ENCODE data around the gene CFAP221.
"Not testable (repeated sequence)": the region's sequence is repeated elsewhere in the genome, so short reads cannot be mapped to it uniquely, and the experiment has no call there.

The CFAP221 gene

DNA sequence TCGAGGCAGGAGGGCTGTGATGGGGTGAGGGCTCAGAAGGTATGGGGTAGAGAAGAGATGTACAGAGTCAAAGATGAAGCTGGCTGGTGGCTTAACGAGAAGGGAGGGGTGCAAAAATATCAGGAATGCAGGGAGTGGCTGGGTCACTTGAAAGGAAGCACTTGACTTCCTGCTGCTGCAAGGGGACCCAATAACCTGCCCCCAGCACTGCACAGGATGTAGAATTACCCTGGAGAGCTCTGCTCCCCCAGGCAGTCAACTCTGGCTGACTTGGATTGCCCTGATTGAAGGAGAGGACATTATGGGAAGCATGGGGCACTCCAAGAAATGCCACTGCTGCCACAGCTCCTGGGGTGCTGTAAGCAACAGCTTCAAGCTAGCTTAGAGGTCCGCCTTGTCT, 41.8 kb downstream of the CFAP221 start:
- DNase-seq (ENCODE audit: low spot score), result no peak

DNA sequence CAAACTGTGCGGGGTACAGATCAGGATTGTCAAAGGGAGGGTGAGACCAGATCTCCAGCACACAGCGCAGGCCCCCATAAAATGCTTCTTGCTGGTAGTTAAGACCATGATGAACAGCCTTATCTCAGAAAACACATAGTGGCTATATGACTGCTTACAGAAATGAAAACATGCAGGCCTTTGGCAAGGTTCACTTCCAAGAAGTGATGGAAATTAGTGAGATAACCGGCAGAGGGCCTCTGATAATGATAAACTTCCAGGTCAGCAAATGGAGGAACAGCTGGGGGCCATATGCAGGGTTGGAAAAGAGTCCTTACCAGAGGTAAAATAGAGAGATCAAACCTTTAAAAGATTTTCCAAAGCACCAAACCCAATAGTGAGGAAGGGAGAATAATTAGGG, 46.6 kb downstream of the CFAP221 start:
- DNase-seq (ENCODE audit: low spot score), result no peak

DNA sequence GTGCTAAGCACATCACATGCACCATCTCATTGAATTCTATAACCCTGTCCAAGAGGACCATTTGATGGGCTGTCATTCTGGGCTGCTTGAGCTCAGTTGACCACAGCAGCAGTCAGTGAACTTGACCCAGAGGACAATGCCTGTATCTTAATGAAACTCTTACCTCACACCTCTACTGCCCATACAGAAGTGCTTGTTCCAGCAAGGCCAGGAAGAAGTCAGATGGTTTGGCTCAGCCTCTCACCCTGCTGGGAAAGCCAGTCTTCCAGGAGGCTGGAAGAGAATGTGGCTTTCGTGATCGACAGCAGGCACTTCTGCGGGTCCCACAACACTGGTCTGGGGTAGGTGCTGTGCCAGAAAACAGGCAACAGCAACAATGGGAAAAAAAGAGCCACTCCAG, 47.3 kb downstream of the CFAP221 start:
- DNase-seq (ENCODE audit: low spot score), result no peak

DNA sequence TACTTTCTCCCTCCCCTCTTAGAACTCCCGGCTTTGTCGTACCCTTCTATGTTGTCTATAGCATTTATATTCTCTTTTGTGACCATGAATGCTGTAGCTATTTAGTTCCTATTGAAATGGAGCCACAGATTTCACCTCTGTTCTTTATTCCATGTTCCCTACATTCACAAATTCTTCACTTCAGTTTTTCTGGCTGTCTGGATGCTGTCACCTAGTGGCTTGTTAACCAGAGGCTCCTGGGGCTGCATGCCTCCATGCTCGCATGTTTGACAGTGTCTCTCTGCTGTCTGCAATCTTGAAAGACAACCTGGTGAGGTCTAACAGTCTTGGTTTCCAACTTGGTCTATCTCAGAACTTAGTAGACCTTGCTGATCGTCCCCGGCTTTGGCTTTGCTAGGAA, 48.2 kb downstream of the CFAP221 start:
- no peak for DNase-seq (ENCODE audit: low spot score)

DNA sequence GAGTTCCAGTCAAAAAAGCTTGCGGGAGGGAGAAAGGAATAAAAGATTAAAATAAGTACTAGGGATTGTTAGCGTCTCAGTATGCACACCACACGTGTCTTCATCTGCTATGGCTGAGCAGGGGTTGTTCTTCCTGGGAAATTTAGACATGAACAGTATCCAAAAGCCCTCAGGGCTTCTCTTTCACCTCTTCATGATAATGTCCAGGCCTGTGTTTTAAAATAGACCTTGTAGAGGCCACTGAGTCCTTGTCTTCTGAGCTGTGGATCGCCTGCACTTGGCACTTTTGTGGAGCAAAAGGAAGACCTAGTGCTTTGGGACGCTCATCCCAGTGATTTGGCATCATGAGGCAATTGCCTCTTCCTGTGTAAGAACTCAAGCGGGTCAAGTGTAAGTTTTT, 52.4 kb downstream of the CFAP221 start:
- DNase-seq (ENCODE audit: low spot score), result no peak

DNA sequence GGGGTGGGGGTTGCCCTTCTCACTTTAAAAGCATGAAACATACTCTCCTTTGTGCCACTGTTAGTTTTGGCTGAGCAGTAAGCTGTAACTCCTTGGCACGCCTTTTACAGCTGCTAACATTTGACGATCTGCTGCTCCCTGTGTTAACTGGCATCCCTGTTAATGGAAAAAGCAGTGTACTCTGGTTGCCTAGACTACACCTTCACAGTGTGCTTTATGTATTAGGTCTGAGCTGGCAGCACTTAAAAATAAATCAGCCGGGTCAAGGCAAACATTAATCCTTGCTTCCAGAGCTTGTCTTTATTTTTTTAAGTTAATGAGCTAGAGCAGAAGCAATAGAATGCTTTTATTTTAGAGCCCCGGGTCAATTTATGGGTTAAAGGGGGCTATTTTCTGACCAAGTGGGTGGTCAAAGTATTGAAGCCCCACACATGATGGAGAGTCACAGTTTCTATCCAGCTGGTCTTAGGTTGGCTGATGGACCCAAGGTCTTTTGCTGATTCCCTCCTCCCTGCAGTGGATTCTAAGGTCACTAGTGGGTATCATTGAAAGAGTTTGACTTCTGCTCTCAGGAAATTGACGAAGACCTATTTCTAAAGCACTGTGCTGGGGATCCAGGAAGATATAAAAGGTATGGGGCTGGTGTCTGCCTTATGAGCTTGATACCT, 54.5 kb downstream of the CFAP221 start:
- no peak for DNase-seq (ENCODE audit: low spot score)

DNA sequence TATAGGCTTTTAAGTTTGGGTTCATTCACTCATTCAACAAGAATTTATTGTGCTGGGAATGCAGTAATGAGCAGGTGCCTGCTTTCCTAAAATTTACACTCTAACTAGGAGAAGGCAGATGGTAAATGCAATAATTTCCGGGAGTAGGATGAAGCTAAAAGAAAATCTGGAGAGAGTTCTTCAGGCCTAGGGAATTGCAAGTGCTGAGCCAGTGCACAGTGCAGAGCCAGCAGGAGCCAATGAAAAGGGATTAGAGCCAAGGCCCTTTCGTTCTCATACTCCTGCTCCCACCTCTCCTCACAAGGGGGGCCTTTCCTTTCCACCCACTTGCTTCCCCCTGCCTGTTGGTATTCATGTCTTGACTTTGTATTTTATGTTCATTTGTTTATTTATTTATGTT, 55.1 kb downstream of the CFAP221 start:
- no peak for DNase-seq (ENCODE audit: low spot score)

DNA sequence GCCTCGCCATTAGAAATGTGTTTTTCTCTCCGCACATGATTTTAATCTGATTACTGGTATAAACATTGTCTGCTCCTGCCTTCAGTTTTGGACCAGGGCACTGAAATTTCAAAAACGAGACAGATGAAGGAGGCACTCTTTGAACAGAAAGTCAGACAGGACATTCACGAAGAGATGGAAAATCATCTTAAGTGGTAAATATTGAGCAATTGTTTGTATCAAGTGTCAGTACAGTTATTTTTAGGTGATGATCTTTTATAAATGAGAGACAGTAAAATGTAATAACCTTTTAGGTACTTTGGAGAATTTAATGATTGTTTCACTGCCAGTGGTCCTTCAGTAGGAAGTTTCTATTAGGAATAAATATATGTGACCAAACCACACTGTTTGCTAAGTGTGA, 60.8 kb downstream of the CFAP221 start:
- DNase-seq (ENCODE audit: low spot score), result no peak

DNA sequence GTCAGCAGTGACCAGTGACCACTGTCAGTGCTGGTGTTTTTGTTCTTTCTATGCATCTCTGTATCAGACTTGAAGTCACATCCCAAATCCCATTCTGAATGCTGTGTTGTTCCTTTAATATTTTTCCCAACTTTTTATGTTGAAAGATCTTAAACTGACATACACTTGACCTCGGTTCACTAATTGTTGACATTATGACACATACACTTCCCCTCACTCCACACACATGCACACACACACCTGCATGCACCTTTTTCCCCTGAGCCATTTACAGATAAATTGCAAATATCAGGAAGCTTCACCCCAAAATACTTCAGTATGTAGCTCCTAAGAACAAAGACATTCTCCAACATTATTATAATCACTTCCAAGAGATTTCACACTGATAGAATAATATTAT, 62.4 kb downstream of the CFAP221 start:
- DNase-seq (ENCODE audit: low spot score), result no peak

DNA sequence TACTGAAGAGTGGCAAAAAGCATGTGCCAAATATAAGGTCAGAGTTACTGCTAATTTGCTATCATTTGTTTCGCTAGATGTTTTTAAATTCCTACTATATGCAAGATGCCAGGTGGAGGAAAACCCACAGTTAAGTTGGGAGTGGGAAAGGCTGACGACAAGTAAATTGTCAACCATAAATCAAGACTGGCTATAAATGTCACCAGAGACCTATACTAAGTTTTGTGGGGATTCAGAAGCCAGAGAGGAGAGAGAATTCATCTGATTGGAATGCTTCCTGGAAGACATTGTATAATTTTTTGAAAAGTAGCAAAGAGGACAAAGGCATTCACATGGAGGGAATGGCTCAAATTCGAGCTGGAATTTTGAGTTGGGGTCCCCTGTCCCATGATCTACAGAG, 64.3 kb downstream of the CFAP221 start:
- DNase-seq (ENCODE audit: low spot score), result no peak

DNA sequence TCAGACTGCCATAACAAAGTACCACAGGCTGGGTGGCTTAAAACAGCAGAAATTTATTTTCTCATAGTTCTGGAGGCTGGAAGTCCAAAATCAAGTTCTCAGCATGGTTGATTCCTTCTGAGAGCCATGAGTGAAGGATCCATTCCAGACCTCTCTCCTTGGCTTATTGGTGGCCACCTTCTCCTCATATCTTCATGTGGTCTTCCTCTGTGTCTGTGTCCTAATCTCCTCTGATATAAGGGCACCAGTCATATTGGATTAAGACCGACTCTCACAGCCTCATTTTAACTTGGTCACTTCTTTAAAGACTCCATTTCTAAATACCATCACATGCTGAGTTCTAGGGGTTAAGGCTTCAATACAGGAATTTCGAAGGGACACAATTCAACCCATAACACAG, 65.1 kb downstream of the CFAP221 start:
- no peak for DNase-seq (ENCODE audit: low spot score)

DNA sequence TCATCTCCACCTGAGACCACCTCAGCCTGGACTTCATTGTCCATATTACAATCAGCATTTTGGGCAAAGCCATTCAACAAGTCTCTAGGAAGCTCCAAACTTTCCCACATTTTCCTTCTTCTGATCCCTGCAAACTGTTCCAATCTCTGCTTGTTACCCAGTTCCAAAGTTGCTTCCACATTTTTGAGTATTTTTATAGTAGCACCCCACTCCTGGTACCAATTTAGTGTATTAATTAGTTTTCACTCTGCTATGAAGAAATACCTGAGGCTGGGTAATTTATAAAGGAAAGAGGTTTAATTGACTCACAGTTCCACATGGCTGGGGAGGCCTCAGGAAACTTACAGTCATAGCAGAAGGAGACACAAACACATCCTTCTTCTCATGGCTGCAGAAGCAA, 69.9 kb downstream of the CFAP221 start:
- not testable (repeated sequence) for DNase-seq (ENCODE audit: low spot score)

DNA sequence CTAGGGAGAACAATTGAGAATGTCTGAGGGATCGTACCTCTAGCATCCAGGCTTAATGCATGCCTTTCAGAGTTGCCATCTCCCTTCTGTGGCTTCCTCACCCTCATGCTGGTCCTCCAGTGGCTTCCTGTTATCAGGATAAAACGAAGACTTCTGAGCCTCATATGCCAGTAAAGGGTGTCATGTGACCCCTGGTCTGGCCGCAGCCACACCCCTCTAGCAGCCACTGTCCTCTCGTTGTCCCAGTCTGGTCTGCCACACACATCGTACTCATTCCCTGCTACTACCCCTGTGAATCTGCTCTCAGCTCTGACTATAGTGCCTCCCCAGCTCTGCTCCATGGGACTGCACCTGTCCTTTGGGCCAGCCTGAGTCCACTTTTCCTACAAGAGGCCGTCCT, 72.2 kb downstream of the CFAP221 start:
- no peak for DNase-seq (ENCODE audit: low spot score)

DNA sequence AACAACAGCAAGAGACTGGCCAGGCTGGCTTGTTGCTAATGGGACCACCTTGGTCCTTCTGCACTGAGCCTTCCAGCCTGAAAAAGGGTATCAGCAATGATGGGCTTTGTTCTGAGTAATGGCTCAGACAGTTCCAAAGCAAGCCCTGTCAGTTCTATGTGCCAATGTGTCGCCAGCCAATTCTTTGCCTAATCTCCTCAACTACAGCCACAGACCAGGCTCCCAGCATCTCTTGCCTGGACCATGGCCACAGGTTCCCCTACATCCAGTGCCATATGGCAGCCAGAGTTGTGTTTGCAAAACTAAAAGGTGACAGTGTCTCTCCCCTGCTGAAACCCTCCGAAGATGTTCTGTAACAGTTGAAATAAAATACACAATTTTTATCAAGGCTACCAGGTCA, 73.2 kb downstream of the CFAP221 start:
- no peak for DNase-seq (ENCODE audit: low spot score)

DNA sequence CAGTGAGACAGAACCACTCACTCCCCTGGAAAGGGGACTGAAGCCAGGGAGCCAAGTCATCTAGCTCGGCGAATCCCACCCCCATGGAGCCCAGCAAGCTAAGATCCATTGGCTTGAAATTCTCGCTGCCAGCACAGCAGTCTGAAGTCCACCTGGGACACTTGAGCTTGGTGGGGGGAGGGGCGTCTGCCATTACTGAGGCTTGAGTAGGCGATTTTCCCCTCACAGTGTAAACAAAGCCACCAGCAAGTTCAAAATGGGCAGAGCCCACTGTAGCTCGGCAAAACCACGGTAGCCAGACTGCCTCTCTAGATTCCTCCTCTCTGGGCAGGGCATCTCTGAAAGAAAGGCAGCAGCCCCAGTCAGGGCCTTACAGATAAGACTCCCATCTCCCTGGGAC, 74.5 kb downstream of the CFAP221 start:
- DNase-seq (ENCODE audit: low spot score), result not testable (repeated sequence)

DNA sequence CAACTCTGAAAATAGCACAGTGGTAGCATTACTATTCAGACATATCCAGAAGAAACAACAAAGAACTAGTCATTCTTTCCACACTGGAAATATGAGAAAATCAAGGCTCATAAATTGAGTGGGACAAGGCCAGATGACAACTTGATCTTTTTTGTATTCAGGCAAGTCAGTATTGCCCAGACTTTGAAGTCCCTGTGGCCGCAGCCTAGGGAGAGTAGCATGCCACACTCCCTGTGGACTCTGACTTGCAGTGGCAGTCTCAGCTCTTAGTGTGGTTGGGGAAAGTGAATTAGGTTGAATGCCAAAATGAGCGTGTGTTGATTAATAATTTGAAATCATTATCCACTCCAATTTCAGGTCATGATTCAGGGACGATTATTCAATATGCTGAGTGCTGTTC, 81.0 kb downstream of the CFAP221 start:
- no peak for DNase-seq (ENCODE audit: low spot score)

DNA sequence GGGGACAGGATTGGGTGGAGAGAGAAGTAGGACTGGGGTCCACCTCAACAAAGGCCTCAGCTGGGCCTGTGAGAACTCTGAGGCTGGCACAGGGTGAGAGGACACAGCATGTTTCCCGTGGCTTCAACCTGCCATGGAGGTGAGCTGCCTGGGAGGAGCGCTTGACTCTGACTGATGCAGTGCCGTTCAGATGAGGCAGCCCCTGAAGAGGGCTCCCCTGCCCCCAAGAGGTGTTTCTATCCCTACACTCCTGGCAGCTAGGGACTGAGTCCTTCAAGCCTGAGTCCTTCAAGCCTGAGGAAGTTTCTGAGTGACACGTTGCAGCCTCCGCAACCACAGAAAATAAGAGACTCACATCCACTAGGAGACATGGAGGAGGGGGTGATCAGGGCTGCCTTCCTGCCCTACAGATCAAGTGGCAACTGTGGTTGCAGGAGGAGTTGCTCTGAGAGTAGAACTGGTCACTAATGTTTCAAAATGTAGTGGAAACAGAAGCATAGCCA, 85.1 kb downstream of the CFAP221 start:
- no peak for DNase-seq (ENCODE audit: low spot score)

DNA sequence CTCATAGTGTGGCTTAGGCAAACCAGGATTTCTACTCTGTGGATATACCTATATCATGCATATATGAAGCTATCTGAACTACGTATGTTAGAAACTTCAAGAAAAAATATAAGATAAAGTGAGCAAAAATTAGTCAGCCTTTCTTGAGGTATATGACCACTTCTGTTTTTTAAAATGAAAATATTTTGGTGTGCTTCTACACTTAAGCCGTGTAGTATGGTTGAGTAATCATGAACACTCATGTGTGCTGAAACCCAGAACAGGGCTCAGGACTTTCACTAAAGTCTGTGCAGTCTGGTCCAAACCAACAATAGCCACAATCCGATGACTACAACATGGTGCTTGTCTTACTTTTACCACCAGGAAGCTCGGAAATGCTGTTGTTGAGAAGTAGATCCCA, 85.9 kb downstream of the CFAP221 start:
- no peak for DNase-seq (ENCODE audit: low spot score)

DNA sequence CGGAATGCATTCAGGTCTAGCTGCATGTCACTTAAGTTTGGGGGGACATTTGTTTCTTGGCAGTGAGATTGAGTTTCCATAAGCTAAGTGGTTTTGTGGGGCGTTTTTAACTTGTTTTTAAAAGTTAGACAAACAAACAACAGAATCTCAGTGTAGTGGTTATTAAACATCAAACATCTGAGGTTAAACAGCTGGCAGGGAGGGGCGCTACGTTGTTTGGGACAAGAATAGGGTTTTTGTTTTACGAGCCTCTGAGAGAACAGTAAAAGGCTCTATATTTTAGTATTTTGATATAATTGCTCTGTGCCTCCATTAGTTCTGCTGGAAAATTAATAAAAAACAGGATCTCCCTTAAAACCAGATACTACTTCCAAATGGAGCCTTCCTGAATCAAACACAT, 93.1 kb downstream of the CFAP221 start:
- DNase-seq (ENCODE audit: low spot score), result no peak

DNA sequence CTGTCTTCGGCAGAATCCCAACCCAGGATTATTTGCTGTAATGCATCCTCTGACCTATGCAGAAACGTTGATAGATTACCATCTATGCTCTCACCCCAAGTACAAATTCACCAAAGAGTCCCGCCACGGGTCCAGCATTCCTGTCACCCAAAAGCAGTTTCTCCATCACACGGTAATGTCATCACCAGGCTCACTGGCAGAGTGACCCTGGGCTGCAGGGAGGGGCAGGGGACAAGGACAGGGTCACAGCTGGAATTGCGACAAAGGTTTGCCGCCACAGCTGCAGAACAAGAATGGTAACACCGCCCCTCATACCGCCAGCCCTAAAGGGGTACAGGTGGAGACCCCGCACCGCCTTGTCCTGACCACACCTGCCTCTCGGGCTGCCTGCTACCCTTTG, 94.0 kb downstream of the CFAP221 start:
- DNase-seq (ENCODE audit: low spot score), result no peak

DNA sequence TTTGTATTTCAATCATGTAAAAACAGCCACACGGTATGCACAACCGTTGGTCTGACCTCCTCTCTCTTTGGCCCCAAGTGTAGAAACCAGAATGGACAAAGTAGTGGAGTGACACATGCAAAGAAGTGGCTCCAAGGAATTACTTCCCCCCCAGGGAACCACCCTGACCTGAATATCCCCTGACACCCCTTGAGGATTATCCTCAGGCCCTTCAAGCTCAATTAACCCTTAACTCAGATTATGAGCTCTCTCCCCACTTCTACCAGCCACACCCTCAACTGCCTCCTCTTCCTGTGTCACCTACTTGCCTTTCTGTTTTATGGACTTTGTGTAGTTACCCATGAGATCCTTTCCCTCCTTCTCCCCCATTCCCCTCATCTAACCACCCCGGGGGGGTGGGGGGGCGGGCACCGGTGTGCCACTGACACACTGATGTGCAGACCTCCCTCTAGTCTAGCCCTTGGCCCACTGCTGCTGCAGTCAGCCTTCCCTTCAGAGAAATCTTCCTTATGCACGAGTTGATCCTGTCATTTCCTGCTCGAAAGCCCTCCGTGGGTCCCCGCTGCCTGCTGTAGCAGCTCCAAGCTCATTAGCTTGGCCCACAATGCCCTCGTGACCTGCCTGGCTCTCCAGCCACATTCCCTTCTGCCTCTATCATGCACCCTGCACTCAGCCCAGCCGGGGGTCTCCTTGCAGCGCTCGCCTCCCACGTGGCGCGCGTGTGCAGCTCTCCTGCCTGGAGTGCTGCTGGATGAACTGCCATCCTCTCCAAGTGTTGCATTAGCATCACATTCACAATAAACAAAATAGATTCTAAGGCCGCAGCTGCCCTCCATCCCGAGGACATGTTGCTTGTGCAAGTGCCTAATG, 94.7 kb downstream of the CFAP221 start:
- no peak for DNase-seq (ENCODE audit: low spot score)

DNA sequence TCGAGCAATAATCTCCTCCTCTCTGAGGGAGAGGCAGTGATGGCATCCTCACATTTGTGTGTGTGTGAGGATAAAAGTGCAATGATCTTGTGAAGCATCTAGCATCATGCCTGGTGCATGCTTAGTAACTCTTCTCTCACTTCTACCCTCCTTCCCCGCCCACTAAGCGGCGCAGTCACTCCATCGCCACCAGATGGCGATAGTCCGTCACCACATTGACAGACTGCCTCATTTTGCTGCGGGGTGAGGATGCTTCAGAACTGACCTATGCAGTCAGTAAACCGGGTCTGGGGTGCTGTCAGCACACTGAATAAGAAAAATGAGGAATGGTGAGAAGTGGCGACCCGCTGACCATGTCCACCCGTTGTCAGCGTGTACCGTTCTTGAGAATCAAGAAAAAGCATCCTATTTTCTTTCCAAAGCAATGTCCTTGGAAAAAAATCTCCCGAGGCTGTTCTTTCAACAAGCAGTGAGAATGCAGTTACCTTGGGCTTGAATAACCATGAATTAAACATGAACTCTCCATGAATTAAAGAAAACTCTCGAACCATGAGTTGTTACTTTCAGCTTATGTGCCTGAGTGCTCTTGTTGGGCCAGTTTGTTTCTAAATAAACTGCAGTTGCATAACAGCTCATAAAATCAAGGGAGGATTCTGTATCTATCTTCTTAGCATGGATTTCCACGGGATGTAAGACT, 97.5 kb downstream of the CFAP221 start:
- DNase-seq (ENCODE audit: low spot score), result peak; percentile 82

DNA sequence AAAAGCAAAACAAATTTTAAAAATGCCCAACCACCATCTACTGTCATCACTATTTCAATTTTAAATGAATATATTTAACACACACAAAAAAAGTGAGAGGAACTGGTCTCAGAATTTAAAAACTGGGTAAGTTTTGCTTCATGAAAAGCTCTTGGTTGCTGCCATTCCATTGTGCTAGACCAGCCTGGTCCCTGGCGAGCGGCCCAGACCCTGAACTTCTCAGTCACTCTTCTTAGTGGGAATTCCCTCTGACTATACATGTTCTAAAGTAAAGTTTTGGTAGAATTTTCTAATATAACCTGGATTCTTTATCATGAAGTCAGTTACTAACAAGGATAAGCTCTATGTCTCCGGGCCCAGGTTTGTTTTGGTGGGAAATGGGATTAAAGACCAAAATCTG, 99.9 kb downstream of the CFAP221 start:
- DNase-seq (ENCODE audit: low spot score), result no peak
